HG03060 (cell line): Measurements from ENCODE around the gene STX2.

ENCODE experiments used
- ATAC-seq: cut with Tn5 transposase; IDR thresholded peaks from one replicate; pipeline ENCODE4 v1.9.1; 2021; ENCODE audit warnings: low read depth, moderate number of reproducible peaks; ENCODE audit not compliant: unreplicated experiment

The STX2 gene

GRCh38 chr12:130832561-130833209 lies 6.4 kb downstream of the STX2 start:
- no peak for ATAC-seq

- ATAC-seq, result no peak
Observed at GRCh38 chr12:130831876-130832405, 7.1 kb downstream of the STX2 start.

GRCh38 chr12:130831246-130831645 lies 7.8 kb downstream of the STX2 start:
- no peak for ATAC-seq

- ATAC-seq, result no peak
Observed at GRCh38 chr12:130830246-130830551, 8.9 kb downstream of the STX2 start.

- ATAC-seq, result no peak
Observed at GRCh38 chr12:130829391-130830245, 9.4 kb downstream of the STX2 start.

- no peak for ATAC-seq
Observed at GRCh38 chr12:130828895-130829294, 10.2 kb downstream of the STX2 start.

- no peak for ATAC-seq
Observed at GRCh38 chr12:130827432-130827831, 11.6 kb downstream of the STX2 start.

- ATAC-seq, result no peak
Observed at GRCh38 chr12:130826151-130826801, 12.8 kb downstream of the STX2 start.

GRCh38 chr12:130825771-130826150 lies 13.3 kb downstream of the STX2 start:
- ATAC-seq, result no peak

GRCh38 chr12:130819681-130820080 lies 19.4 kb downstream of the STX2 start:
- no peak for ATAC-seq

- ATAC-seq, result peak; percentile 39
Observed at GRCh38 chr12:130818635-130819576, 20.1 kb downstream of the STX2 start.

GRCh38 chr12:130818272-130818634 lies 20.8 kb downstream of the STX2 start:
- ATAC-seq, result no peak

- ATAC-seq, result no peak
Observed at GRCh38 chr12:130817804-130818203, 21.2 kb downstream of the STX2 start.

- ATAC-seq, result no peak
Observed at GRCh38 chr12:130816097-130816496, 23.0 kb downstream of the STX2 start.

GRCh38 chr12:130815028-130815741 lies 23.9 kb downstream of the STX2 start:
- peak; percentile 33 for ATAC-seq

GRCh38 chr12:130813949-130814348 lies 25.1 kb downstream of the STX2 start:
- ATAC-seq, result peak; percentile 61

- no peak for ATAC-seq
Observed at GRCh38 chr12:130813436-130813835, 25.6 kb downstream of the STX2 start.

- ATAC-seq, result no peak
Observed at GRCh38 chr12:130809791-130810190, 29.3 kb downstream of the STX2 start.

- ATAC-seq, result no peak
Observed at GRCh38 chr12:130807309-130807708, 31.7 kb downstream of the STX2 start.

- no peak for ATAC-seq
Observed at GRCh38 chr12:130806574-130806973, 32.5 kb downstream of the STX2 start.
